HuH-7 (cell line): ENCODE measurements around the gene GPR17.
A peak's percentile ranks its signal among the peaks of the same experiment; 100 is the strongest.

ENCODE experiments used
- DNase-seq: peaks from one replicate; pipeline ENCODE4 v3.0.0; 2011; ENCODE audit warnings: low spot score

The GPR17 gene

GRCh38 chr2:127641846-127642507 is 4.0 kb upstream of the GPR17 start:
- no peak for DNase-seq

- no peak for DNase-seq
Measured at GRCh38 chr2:127642706-127643438, 3.1 kb upstream of the GPR17 start.

- DNase-seq: no peak
Measured at GRCh38 chr2:127643439-127644065, 2.4 kb upstream of the GPR17 start.

GRCh38 chr2:127644066-127645025 is 1.6 kb upstream of the GPR17 start:
- no peak for DNase-seq

GRCh38 chr2:127645026-127645394 is 943 bp upstream of the GPR17 start:
- no peak for DNase-seq

- DNase-seq: no peak
Measured at GRCh38 chr2:127646487-127647241, 711 bp downstream of the GPR17 start.

GRCh38 chr2:127647242-127648190 is 1.6 kb downstream of the GPR17 start:
- no peak for DNase-seq

- DNase-seq: no peak
Measured at GRCh38 chr2:127648321-127648720, 2.4 kb downstream of the GPR17 start.

- DNase-seq: no peak
Measured at GRCh38 chr2:127649100-127649611, 3.2 kb downstream of the GPR17 start.

- peak; percentile 96 for DNase-seq
Measured at GRCh38 chr2:127649684-127650040, 3.7 kb downstream of the GPR17 start.

GRCh38 chr2:127650041-127650784 is 4.3 kb downstream of the GPR17 start:
- DNase-seq: no peak

GRCh38 chr2:127650785-127651380 is 4.9 kb downstream of the GPR17 start:
- DNase-seq: no peak

- no peak for DNase-seq
Measured at GRCh38 chr2:127651381-127651809, 5.4 kb downstream of the GPR17 start.

GRCh38 chr2:127651971-127652550 is 6.1 kb downstream of the GPR17 start:
- no peak for DNase-seq

GRCh38 chr2:127652786-127653357 is 6.9 kb downstream of the GPR17 start:
- DNase-seq: no peak

GRCh38 chr2:127653421-127654083 is 7.6 kb downstream of the GPR17 start:
- no peak for DNase-seq

GRCh38 chr2:127654084-127654837 is 8.3 kb downstream of the GPR17 start:
- no peak for DNase-seq
